CD4-positive, alpha-beta T cell treated with Interleukin-6 at 100 ng/mL for 8 hours (primary cell): Measurements from ENCODE around the gene FLAD1.

Source experiments
- DNase-seq: peaks from one replicate; pipeline ENCODE4 v3.0.0-alpha.2; 2020; ENCODE audit warnings: mixed read lengths, low spot score

FLAD1 gene

DNA sequence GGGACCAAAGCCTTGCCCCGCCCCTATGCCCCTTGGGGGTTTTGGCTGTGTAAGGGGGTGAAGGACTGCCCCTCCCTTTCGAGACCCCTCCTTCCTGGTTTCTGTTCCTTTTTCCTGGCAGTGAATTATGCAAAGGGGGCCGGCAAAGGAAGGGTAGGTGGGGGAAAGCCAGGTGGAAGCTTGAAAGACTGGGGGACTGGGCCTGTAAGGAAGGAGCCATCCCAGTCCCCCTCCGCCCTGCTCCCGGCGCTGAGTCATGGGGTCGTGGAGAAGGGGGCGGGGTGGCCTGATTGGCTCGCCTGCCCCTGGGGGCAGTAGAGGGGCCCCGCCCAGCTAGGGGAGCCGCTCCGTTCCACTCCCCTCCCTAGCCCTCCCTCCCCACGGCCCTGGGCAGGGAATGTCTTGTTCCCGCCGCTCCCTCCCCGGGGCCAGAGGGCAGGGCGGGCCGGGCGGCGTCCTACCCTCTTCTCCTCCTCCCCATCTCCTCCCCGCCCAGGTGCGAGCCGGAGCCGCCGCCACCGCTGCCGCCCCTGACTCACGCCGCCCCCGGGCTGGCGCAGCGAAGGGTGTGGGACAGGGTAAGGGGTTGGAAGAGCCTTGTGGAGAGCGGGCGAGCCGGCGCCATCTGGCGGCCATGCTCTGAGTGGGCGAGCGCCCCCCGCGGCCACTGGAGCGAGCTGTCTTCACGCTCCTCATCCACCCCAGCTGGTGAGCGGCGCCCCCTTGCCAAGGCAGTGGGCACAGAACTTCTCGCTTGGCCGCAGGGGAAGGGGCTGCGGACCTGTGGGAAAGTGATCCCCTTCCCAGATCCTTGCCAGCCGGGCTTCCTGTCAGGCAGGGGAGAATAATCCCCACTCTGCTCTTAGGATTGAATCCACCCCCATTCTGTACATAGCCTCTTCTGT, 34.1 kb downstream of the FLAD1 start:
- peak; percentile 90 for DNase-seq

GRCh38 chr1:155017946-155018316, 34.8 kb downstream of the FLAD1 start:
- no peak for DNase-seq

- DNase-seq = no peak
Observed at GRCh38 chr1:155018617-155019348, 35.6 kb downstream of the FLAD1 start.

DNA sequence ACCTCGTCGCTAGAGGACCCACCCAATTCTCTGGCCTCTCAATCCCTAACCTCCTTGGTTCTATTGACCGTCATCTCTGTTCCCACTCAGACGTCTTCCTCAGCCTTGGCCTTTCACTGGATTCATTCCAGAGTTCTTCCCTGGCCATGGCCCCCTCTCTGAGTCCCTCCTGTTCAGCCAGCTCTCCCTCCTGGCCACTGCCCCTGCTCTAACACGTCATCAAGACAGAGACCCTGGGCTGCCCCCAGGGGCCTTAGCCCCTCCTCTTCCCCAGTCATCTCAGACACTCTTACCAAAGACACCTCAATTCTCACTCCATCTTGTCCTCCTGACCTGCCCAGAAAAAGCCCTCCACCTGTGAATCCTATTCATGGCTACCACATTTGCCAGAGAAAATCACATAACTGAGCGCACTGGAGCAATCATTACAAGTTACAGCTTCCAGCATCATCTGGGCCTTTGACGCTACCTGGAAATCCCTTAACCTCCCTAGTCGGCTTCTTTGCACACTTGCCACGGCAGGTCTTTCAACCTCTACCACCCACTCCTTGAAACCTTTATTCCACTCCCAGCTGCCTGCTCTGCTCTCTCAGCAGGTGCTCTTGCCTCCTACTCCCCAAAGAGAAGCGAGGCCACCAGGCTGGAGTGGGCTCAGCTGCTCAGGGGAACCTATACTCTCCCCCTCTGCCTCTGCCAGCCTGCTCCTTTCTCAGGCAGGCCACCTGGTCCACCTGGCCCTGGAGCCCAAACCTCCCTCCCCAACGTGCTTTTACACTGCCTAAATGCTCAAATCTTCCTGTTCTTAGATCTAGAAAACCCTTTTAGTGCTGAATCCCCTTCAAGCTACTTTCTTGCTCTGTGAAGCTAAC, 36.5 kb downstream of the FLAD1 start:
- DNase-seq = no peak

- DNase-seq = no peak
Observed at GRCh38 chr1:155022136-155022926, 39.2 kb downstream of the FLAD1 start.

DNA sequence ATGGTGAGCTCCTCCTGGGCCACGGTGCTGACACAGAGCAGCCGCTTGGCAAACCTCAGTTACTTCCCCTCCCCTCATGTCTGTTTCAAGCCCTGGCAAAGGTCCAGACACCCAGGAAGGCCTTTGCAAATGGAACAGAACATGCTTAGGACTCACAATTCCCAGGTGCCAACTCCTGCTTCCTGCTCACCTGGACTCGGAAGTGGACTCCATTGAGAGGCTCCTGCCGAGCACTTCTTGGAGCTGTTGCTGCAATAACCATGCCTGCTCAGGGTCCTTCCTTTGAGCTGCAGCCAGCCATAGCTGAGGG, 39.7 kb downstream of the FLAD1 start:
- DNase-seq = no peak

DNA sequence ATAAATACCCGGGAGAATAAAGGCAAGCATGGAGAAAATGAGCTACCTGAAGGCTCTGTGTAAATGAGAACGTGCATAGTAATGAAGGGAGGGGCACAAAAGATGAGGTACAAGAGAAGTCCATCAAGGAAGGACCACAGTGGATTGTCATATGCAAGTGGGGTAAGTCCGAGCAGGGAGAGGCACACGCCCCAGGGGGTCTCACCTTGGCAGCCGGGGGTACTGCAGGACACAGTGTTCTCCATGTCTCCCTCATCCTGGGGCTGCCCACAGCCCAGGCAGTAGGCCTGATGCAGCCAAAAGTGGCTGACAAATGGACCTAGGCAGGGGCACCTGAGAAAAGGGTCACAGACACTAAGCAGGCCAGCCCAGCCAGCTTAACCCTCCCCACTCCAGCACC, 40.5 kb downstream of the FLAD1 start:
- DNase-seq = no peak

DNA sequence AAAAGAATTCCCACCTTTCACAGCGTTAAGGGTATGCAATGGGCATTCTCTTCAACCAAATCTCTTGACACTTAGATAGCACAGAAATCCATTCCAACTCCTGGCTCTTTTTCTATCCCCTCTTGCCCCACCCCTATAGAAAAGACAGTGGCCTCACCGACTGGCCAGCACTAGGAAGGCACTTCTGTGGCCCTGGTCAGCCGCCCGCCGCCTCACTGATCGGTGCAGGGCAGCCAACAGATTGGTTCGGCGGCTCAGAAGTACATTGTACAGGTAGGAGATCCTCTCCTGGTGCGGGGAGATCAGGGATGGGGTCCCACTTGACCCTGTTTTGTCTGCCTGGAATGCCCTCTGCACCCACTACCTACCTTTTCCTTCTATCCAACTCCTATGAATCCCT, 41.2 kb downstream of the FLAD1 start:
- DNase-seq = no peak

GRCh38 chr1:155026154-155026553, 43.0 kb downstream of the FLAD1 start:
- DNase-seq = no peak

- DNase-seq = no peak
Observed at GRCh38 chr1:155026588-155026987, 43.4 kb downstream of the FLAD1 start.

DNA sequence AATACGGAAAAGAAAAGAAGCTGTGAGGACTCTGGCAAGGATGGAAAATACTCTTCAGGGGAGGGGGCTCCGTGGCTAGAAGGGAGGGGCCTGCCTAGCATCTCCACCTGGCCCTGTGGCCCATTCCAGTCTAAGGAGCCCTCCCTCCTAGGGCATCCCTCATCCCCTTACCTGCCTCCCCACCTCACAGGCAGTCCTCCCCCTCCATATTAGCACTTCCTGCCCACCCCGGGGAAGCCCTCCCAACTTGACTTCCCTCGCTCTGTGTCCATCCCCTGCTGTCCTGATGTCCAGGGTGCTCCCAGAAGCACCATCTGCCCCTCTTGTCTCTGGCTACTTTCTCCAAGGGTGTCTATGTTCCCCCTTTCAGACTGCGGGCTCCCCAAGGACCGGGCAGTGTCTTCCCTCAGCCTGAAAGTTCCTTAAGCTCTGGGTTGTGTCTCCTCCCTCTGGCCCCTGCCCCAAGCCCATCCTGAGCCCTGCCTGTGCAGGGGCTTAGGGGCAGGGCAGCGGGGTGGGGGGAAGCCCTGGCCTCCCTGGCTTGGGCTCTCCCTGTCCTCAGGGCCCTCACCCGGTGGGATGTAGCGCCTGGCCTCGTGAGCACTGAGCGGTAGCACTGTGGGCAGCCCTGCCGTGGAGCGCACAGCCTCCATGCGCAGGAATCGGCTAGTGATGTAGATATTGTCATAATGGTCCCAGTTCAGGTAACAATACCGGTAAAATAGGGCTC, 46.5 kb downstream of the FLAD1 start:
- DNase-seq = no peak

DNA sequence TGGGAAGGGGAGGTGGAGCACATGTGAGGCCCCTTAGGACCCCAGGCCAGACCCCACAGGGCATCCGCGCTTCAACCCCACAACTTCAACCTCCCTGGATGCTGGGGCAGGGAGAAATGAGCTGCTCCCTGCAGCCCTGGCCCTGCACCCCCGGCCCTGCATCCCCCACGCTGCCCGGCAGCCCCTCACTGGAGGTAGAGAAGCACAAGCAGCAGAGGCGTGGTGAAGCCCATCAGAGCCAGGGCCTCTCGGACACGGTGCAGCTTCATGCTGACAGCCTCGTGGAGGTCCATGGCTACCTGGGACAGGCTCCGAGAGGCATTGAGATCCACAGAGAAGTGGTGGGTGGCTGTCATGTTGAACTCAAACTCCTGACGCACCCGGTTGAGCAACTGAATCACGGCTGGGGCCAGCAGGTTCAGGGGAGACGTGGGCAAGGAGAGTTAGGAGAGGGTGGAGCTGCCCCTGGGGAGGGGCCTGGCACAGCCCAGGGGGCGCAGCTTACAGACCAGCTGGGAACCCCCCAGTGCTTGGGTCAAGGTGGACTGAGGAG, 47.2 kb downstream of the FLAD1 start:
- no peak for DNase-seq

GRCh38 chr1:155030899-155031298, 47.8 kb downstream of the FLAD1 start:
- DNase-seq = no peak

DNA sequence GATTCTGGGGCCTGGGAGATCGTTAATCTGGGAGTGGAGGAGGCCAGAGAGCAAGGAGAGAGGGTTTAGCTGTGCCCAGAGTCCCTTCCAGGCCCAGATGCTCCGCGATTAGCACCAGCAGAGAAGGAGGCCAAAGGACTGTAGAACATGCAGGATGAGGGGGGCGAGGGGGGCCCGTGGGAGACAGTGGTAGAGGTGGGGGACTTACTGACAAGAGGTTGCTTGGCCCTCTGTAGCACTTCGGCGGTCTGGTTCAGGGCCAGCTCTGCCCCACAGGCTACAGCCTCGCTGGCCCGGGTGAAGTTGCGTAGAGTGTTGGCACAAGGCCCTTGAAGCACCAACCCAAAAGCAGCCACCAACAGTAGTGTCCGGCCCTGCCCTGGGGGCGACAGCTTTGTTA, 49.7 kb downstream of the FLAD1 start:
- DNase-seq = no peak

DNA sequence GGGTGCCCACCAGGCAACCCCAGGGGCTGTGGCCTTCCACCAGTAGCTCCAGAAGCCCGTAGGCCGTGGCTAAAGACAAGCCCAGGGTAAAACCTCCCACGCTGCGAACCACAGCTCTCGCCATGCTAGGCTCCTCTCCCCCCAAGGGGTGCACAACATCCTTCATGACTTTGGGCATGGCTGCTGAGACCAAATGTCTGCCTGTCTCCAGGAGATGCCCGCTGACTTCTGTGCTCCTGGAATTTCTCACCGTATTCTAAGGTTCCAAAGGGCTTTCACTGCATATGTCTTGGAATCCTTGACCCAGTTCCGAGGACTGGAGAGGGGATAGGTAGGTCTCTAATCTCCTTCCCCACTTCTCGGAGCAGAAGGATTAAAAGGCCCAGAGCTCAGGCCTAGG, 50.4 kb downstream of the FLAD1 start, which contains the start of the genes DCST1 and DCST2:
Gene DCST1, plus strand, starts transcription at position 301 of the 400 bp plus-strand sequence. CDS start 213 bp downstream, outside the sequence.
Gene DCST2, minus strand, starts transcription at position 258 of the 400 bp plus-strand sequence. Its CDS starts 80 bp downstream, at position 178.
- no peak for DNase-seq

GRCh38 chr1:155034318-155035208, 51.4 kb downstream of the FLAD1 start:
- no peak for DNase-seq

DNA sequence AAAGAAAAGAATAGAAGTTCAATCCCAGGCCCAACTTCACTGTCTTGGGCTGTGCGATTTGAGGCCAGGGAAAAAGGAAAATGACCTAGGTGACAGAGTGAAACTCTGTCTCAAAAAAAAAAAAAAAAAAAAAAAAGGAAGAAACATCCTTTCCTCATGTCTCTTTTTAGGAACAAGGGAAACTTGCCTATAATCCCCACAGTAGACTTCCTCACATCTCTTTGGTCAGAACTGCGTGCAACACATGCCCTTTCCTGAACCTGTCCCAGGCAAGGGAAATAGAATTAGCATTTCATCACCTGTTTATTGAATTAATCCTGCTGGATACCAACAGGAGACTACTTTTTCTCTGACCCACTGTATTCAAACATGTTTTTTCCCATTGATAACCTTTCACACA, 52.8 kb downstream of the FLAD1 start:
- no peak for DNase-seq

DNA sequence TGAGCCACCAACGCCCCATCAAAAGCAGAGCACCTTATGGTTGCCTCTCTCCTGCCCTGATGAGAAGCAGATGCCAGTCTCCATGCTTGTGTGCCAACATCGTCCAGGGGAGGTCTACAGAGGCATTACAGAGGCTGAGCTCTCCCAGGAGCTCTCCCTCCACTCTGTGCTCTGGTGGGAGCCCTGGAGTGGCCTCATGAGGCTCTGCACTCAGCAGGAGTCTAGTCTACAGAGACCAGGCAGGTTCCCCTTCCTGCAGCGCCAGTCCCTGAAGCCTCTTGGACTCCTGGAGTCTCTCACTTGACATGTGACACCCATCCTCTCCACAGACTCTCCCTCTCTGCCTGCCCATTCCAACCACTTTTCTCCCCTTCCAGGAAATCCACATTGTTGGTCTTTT, 53.9 kb downstream of the FLAD1 start:
- no peak for DNase-seq

GRCh38 chr1:155037851-155038441, 54.8 kb downstream of the FLAD1 start:
- no peak for DNase-seq
